Activated T-cell treated with anti-CD3 and anti-CD28 coated beads, Interleukin-2, amount 50 U/mL, for 72 hours (primary cell): ENCODE measurements around the gene STAM. TPM values are rescaled to one million over a fixed set of nuclear protein-coding genes. Genes with fewer than 3 reads are reported as not detected.

ENCODE experiments used
- ATAC-seq, 2 donors: fragments of 150-1000 bp; cut with Tn5 transposase; replicated peaks in 1 of 2; 2 replicates each; pipeline ENCODE4 v1.10.0; 2021; ENCODE audit warnings: moderate library complexity in 2 of 2, mild to moderate bottlenecking in 1 of 2
- DNase-seq, 2 donors: peaks; one replicate each; pipeline ENCODE4 v3.0.0; 2021 to 2022; ENCODE audit warnings: mixed read lengths in 1 of 2
- H3K27ac Mint-ChIP-seq: one replicate; pipeline ENCODE4 v1.8.0; 2022; ENCODE audit warnings: mild to moderate bottlenecking, moderate library complexity, mixed read lengths
- H3K27me3 Mint-ChIP-seq: one replicate; pipeline ENCODE4 v1.8.0; 2022; ENCODE audit warnings: low read depth, mixed read lengths
- H3K36me3 Mint-ChIP-seq, 2 donors: one replicate each; pipeline ENCODE4 v1.8.0; 2022; ENCODE audit warnings: mixed read lengths in 2 of 2, mild to moderate bottlenecking in 1 of 2; ENCODE audit not compliant: insufficient read depth in 2 of 2
- H3K4me1 Mint-ChIP-seq: one replicate; pipeline ENCODE4 v1.8.0; 2022; ENCODE audit warnings: low read depth, mixed read lengths
- H3K4me3 Mint-ChIP-seq, 2 donors: one replicate each; pipeline ENCODE4 v1.8.0; 2022; ENCODE audit warnings: mild to moderate bottlenecking in 2 of 2, mixed read lengths in 2 of 2, moderate library complexity in 2 of 2
- H3K9me3 Mint-ChIP-seq, 2 donors: one replicate each; pipeline ENCODE4 v1.8.0; 2022; ENCODE audit warnings: mixed read lengths in 2 of 2
- total RNA-seq, 2 donors: library from RNA; stranded (reverse); gene quantifications; one replicate each; pipeline ENCODE4 v1.2.3, GENCODE V29; 2022

STAM gene
- total RNA-seq, result 10 to 100 TPM; 33.3 to 36.5 TPM

DNA sequence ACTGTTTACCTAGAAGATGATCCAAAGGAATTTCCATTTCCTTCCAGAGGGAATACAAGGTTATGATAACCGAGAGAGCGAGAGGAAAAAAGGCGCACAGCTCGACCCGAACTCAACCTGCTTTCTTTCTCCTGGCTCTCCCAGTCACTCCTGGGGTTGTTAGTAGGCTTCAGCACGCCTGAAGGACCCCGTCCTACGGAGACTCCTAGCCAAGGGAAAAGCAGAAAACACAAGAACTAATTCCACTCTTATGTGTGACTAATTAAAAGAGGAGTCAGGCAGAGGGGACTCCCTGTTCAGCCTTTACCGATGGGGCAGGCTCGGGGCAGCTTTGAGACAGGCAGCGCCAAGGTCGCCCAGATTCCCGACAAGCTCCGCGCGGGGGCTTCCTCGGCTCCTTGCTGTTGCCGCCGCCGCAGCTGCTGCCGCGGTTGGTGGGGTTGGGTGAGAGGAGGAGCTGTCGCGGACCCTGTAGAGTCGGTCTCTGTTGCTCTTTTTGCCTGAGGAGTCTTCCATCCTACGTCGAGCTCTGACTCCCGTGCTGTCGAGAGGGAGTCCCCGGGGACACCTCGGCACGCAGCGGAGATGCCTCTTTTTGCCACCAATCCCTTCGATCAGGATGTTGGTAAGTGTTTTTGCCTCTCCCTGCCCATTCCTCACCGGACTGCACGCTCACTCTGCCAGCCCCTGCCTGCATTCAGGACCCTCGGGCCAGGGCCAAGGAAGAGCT lies at the start of gene STAM:
STAM (plus strand) TSS at position 397 of the 730 bp plus-strand sequence; CDS start at position 586, 189 bp downstream.
- peak within 1 kb of the TSS; percentile 100 for H3K27ac Mint-ChIP-seq

DNA sequence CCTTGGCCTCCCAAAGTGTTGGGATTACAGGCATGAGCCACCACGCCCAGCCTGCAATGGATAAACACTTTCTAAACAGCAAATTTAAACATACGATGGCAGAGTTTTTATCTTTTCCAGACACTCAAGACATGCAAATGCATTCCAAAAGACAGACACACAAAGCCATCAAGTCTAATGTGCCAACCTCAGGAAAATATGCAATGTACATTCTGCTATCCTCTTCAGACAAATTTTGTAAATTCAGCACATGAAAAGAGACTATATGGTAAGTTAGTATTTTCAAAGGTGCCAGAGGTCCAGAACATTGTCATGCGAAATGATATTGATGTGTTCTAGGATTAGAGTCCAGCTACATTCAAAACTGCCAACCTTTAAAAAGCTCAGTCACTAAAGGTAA lies 46.6 kb upstream of the STAM start:
- no peak overlapping the region for H3K4me3 Mint-ChIP-seq
- no peaks in the 10 kb centered on the region for H3K9me3 Mint-ChIP-seq
- H3K4me1 Mint-ChIP-seq, result no peaks in the 10 kb centered on the region
- H3K27ac Mint-ChIP-seq, result no peak overlapping the region
- ATAC-seq (no peak), DNase-seq (no peak)
- no peaks in the 10 kb centered on the region for H3K27me3 Mint-ChIP-seq
- H3K36me3 Mint-ChIP-seq, result no peaks in the 10 kb centered on the region

More for the DNA sequence above, at the start of gene STAM:
- peak; percentile 94 to 95 for DNase-seq
- Mint-ChIP-seq H3K9me3 (peaks cover 4 to 5% of the 10 kb centered on the region in 2 donors), H3K4me3 (peak within 1 kb of the TSS; percentile 99), H3K27me3 (no peaks in the 10 kb centered on the region), H3K4me1 (peaks cover 45% of the 10 kb centered on the region), H3K36me3 (peaks cover 18 to 23% of the 10 kb centered on the region in 2 donors)
- peak; percentile 79 to 80 for ATAC-seq

DNA sequence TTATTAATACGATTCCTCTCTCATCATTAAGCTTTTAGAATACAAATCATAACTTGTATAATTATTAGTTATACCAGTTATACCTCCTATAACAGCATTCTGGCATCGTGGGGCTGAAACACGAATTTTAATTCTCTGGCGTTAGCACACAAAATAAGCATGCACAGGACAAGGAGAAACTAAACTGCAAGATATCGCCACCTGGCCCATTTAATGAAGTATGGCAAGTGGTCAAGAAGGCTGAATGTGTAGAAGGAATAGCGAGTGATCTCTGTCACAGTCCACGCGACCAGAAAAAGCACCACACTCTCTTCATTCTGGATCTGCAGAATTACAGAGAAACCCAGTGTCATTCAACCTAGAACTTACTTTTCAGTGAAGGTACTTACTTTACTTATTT lies 44.9 kb upstream of the STAM start:
- Mint-ChIP-seq H3K4me3 (no peak overlapping the region), H3K36me3 (no peaks in the 10 kb centered on the region), H3K4me1 (no peaks in the 10 kb centered on the region), H3K27ac (no peak overlapping the region), H3K9me3 (no peaks in the 10 kb centered on the region), H3K27me3 (no peaks in the 10 kb centered on the region)
- no peak for DNase-seq
- ATAC-seq, result no peak

DNA sequence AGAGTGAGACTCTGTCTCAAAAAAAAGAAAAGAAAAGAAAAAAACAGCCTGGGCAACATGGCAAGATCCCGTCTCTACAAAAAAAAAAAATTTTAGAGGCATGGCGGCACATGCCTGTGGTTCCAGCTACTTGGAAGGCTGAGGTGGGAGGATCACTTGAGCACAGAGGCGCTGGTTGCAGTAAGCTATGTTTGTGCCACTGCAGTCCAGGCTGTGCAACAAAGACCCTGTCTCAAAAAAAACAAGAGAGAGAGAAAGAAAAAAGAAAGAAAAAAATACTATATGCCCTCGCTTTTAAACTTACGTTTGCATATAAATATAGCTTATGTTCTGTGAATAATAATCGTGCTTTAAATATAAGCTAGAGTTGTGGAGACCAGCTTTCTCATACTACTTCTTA lies 38.0 kb upstream of the STAM start:
- ATAC-seq (no peak), DNase-seq (no peak)
- Mint-ChIP-seq H3K36me3 (no peaks in the 10 kb centered on the region), H3K4me1 (no peaks in the 10 kb centered on the region), H3K27ac (no peak overlapping the region), H3K9me3 (no peaks in the 10 kb centered on the region), H3K4me3 (no peak overlapping the region), H3K27me3 (no peaks in the 10 kb centered on the region)

DNA sequence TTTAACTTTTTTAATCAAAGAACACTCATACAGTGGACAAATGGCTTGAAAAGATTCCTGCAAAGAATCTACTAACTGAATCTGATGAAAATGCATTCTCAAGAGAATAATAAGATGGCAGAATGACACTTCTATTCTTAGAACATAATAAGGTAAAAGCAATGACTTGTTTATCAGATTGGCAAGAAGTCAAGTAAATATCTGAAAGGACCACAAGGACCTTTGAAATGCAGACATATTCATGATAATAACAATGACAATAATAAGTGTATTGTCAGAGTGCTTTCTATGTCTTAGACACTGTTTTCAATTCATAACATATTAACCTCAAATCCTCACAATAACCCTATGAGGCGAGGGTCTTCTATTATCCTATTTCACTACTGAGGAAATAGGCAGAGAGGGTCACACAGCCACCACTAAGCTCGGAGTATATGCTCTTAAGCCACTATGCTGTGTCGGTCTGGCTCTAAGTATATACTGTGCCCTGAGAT lies 37.4 kb upstream of the STAM start:
- H3K9me3 Mint-ChIP-seq, result no peaks in the 10 kb centered on the region
- H3K4me1 Mint-ChIP-seq, result no peaks in the 10 kb centered on the region
- no peaks in the 10 kb centered on the region for H3K27me3 Mint-ChIP-seq
- H3K36me3 Mint-ChIP-seq, result no peaks in the 10 kb centered on the region
- ATAC-seq (no peak), DNase-seq (no peak)
- no peak overlapping the region for H3K4me3 Mint-ChIP-seq
- H3K27ac Mint-ChIP-seq, result no peak overlapping the region

DNA sequence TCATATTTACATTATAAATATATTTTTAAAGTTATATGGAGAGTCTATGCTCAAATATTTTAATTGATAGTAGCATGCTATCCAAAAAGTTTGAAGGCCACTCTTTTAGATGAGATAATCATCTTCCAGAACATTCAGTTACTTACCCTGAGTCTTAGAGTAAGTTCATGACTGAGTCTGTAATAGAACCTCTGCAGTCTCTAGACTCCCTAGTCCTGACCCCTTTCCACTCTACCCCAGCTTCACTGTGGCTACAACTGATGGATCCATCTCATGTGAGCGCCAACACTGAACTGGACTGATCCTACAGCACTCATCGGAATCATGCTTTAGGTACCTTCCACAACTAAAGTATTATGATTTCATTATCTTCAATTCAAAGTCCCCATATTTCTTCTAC lies 36.9 kb upstream of the STAM start:
- H3K27ac Mint-ChIP-seq, result no peak overlapping the region
- DNase-seq (no peak), ATAC-seq (no peak)
- H3K4me3 Mint-ChIP-seq, result no peak overlapping the region
- no peaks in the 10 kb centered on the region for H3K9me3 Mint-ChIP-seq
- no peaks in the 10 kb centered on the region for H3K27me3 Mint-ChIP-seq
- H3K4me1 Mint-ChIP-seq, result no peaks in the 10 kb centered on the region
- no peaks in the 10 kb centered on the region for H3K36me3 Mint-ChIP-seq

DNA sequence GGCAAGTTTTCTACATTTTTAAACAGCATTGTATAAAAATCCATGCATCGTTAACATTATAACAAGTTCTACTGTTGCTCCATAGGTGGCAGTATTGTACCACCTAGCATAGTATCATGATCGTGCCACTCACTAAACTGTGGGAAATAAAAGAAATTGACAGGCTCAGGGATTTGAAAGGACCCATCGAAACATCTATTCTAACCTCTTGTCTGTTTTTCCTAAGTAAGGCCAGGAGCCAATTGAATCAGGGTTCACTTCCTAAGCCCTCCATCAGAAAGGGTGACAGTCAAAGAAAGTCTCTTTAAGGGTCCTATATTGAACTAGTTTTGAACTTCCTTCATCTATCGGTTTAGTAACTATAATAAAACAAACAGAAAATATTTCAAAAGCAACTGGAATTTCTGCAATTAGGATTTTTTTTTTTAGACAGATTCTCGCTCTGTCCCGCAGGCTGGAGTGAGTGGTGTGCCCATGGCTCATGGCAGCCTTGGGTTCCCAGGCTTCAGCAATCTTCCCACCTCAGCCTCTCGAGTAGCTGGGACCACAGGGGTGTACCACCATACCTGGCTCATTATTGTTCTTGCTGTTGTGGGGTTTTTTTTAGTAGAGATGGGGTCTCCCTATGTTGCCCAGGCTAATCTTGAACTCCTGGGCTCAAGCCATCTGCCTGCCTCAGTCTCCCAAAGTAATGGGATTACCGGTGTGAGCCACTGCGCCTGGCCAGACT lies 36.2 kb upstream of the STAM start:
- no peak overlapping the region for H3K4me3 Mint-ChIP-seq
- H3K27ac Mint-ChIP-seq, result no peak overlapping the region
- DNase-seq, result peak; percentile 5 to 39
- H3K9me3 Mint-ChIP-seq, result no peaks in the 10 kb centered on the region
- H3K36me3 Mint-ChIP-seq, result no peaks in the 10 kb centered on the region
- peak; percentile 79 to 85 for ATAC-seq
- H3K27me3 Mint-ChIP-seq, result no peaks in the 10 kb centered on the region
- H3K4me1 Mint-ChIP-seq, result no peaks in the 10 kb centered on the region

DNA sequence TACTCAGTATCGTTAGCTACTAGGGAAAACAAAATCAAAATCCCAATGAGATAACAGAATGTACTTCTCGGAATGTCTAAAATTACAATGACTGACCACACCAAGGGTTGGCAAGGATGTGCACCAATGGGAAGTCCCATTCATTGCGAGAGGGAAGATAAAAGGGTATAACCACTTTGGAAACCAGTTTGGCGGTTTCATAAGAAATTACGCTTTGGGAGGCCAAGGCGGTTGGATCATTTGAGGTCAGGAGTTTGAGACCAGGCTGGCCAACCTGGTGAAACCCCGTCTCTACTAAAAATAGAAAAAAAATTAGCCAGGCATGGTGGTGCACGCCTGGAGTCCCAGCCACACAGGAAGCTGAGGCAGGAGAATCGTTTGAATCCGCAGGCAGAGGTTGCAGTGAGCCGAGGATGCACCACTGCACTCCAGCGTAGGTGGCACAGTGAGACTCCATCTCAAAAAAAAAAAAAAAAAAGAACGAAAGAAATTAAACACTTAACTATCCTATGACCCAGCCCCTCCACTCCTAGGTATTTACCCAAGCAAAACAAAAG lies 34.4 kb upstream of the STAM start:
- no peak for DNase-seq
- ATAC-seq, result no peak
- Mint-ChIP-seq H3K9me3 (no peaks in the 10 kb centered on the region), H3K27me3 (no peaks in the 10 kb centered on the region), H3K4me3 (no peak overlapping the region), H3K36me3 (no peaks in the 10 kb centered on the region), H3K27ac (no peak overlapping the region), H3K4me1 (no peaks in the 10 kb centered on the region)

DNA sequence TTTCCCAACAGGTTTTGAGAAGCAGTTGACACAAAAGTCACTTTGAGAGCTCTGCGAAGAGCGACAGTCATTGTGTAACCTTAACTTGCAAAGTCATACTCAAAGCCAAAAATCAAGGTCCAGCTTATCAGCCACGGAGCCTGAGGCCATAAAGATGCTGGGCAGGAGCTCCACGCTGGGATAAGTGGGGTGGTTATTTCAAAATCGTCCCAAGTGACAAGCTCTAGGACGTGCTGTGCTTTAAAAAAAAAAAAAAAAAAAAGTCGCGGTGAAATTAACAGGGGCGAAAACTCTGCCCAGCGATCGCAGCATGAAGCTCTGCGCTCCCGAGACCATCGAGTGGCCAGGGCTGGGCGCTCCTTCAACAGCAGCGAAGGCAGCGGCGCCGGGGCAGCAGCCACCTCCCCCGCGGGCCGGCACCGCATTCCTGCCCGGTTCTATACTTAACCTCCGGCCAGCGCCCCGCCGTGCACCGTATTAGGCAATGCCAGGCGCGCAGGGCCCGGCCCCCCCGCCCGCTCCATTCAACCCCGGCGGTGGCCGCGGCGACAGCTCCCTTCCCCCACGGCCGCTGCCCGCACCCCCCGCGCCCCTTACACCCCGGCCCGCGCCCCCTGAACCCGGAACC lies 27.4 kb upstream of the STAM start:
- no peaks in the 10 kb centered on the region for H3K36me3 Mint-ChIP-seq
- DNase-seq, result peak; percentile 40 to 45
- peaks cover 16% of the 10 kb centered on the region for H3K27me3 Mint-ChIP-seq

DNA sequence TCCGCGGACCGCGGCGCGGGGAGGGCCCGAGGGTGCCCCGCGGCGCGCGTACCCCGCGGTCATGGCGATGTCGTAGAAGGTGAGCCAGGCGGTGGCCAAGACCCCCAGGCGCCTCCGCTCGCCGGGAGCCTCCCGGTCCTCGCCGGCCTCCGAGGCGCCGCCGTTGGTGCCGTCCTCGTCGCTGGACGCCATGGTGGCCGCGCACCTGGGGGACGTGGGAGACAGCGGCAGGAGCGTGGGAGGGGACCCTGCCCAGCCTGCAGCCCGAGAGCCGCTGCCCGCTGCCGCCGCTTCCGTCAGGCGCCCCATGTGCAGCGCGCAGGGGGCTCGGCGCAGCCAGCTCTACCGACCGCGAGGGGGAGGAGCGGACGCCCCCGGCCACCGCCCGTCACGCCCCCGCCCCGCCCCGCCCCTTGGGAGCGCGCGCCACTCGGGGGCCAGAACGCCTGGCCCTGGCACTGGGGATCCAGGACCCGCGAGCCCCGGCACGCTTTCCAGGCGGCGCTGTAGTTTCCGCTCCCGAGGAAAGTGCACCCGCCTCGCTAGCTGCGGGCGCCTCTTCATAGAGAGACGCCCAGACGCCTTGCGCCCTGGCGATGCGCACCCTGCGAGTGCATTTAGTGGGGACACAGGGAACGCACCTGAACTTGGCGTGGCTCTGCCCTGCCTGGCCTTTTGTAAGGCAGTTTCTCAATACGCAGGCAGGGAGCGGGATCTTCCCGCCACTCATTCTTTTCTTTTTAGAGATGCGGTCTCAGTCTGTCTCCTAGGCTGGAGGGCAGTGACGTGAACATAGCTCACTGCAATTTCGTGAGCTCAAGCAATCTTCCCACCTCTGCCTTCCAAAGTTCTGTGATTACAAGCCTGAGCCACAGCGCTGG lies 26.7 kb upstream of the STAM start, which contains the start of gene HACD1:
HACD1 (minus strand) TSS at position 344 of the 881 bp plus-strand sequence; CDS start at position 309, 35 bp downstream.
- Mint-ChIP-seq H3K27ac (no peak within 1 kb of the TSS), H3K4me1 (peaks cover 11% of the 10 kb centered on the region), H3K9me3 (no peaks in the 10 kb centered on the region), H3K27me3 (peaks cover 21% of the 10 kb centered on the region), H3K4me3 (peak within 1 kb of the TSS; percentile 88 to 93), H3K36me3 (no peaks in the 10 kb centered on the region)
- DNase-seq (peak; percentile 64 to 65), ATAC-seq (peak; percentile 76 to 81)

More for the DNA sequence above, 27.4 kb upstream of the STAM start:
- Mint-ChIP-seq H3K9me3 (no peaks in the 10 kb centered on the region), H3K4me1 (peaks cover 11% of the 10 kb centered on the region), H3K27ac (no peak overlapping the region), H3K4me3 (peak overlapping the region; percentile 55 to 63)
- ATAC-seq, result peak; percentile 62 to 66

DNA sequence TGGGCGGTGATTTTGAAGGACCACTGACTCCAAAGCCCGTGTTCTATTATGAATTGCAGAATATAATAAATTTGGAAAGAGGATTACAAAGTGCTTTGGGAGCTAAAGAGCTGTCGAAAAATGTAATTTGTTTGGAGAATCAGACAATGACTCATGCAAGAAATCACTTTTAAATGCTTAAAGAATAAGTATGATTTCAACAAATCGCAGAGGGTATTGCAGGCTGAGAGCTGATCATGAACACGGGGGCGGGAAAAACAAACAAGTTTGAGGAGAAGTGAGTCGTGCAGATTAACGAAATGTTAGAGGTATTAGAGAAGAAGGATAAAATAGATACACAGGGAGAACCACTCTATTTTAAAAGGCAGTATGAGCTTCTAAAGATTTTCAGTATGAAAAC lies 21.9 kb upstream of the STAM start:
- DNase-seq (no peak), ATAC-seq (no peak)
- H3K36me3 Mint-ChIP-seq, result no peaks in the 10 kb centered on the region
- no peak overlapping the region for H3K27ac Mint-ChIP-seq
- H3K4me3 Mint-ChIP-seq, result no peak overlapping the region
- peaks cover 28% of the 10 kb centered on the region for H3K27me3 Mint-ChIP-seq
- no peaks in the 10 kb centered on the region for H3K9me3 Mint-ChIP-seq
- H3K4me1 Mint-ChIP-seq, result peaks cover 11% of the 10 kb centered on the region

DNA sequence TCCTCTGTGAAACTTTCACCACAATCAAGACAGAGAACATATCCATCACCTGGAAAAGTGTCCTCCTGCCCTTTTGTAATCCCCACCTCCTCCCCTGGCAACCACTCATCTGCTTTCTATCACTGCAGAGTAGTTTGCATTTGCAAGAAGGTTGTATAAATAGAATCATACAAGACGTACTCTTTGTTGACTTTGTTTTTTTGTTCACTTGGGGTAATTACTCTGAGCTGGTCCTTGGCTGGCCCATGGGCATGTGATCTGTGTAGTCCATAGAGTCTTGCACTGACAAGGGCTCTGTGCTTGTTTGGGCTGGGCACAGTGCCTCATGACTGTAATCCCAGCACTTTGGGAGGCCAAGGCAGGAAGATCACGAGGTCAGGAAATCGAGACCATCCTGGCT lies 19.0 kb upstream of the STAM start:
- Mint-ChIP-seq H3K9me3 (no peaks in the 10 kb centered on the region), H3K36me3 (no peaks in the 10 kb centered on the region)

More for the DNA sequence above, 19.0 kb upstream of the STAM start:
- Mint-ChIP-seq H3K4me3 (no peak overlapping the region), H3K27me3 (peaks cover 12% of the 10 kb centered on the region), H3K4me1 (no peaks in the 10 kb centered on the region), H3K27ac (no peak overlapping the region)
- DNase-seq (no peak), ATAC-seq (no peak)
